ENCODE measurements around the gene DYDC2. TPM values are rescaled to one million over a fixed set of nuclear protein-coding genes. Genes with fewer than 3 reads are reported as not detected.

Gene DYDC2
- total RNA-seq, 1 donor from 2014 or later = not detected

DNA sequence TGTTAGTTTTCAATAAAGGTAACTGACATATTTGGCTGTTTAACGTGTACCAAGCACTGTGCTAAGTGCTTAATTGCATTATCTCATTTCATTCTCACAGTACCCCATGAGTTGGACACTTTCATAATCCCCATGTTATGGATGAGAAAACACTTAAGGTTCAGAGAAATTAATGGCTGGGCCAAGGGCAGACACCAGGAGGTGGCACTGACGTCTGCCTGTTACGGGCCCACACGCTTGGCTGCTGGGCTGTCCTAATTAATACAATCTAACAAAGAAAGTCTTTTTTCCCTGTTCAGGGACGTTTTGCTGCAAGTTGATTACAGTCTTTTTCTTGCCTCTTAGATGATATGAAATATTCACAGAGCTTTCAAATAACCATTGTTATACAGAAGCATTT, 16.1 kb downstream of the DYDC2 start:
- ATAC-seq = no peak

DNA sequence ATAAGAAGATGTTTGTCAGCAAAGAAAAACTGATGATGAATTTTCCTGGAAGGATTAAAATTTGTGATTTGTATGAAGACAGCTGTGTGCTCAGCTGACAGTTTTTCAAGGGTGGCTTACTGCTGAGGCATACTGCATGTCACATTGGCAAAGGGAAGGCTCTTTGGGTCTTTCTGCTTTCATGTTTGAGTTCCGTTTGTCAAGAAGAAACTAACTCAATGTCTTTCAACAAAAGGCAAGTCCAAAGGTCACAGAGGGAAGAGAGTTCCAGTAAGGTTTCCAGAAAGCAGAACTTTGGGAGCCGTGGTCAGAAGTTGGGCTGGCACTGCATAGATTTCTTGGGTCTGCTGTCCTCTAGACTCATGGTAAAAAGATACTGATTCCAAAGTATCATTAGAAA, 16.9 kb downstream of the DYDC2 start:
- ATAC-seq = no peak

DNA sequence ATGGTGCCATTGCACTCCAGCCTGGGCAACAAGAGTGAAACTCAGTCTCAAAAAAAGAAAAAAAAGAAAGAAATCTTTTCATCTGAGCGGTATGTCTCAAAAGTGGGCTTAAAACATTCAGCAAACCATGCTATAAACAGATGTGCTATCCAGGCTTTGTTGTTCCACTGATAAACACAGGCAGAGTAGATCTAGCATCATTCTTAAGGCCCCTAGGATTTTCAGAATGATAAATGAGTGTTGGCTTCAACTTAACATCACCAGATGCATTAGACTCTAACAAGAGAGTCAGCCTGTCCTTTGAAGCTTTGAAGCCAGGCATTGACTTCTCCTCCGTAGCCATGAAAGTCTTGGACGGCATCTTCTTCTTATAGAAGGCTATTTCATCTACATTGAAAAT, 23.1 kb downstream of the DYDC2 start:
- no peak for ATAC-seq

- ATAC-seq = no peak
Measured at GRCh38 chr10:80380185-80380584, 23.6 kb downstream of the DYDC2 start.

GRCh38 chr10:80382989-80383388, 26.4 kb downstream of the DYDC2 start:
- no peak for ATAC-seq

DNA sequence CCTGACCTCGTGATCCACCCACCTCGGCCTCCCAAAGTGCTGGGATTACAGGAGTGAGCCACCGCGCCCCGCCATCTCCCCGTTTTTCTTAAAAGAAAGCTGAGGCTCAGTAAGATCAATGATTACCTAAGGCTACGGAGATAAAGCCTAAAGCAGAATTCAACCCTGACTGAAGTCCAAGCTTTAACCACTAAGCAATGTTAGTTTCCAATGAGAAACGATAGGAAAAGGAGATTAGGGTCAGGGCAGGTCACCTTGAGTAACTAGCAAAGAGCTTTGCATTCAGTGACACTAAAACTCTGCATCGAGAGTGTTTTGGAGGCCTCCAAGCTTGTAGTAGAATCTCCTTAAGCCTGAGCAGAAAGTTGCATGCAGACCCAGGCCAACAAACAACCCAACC, 34.2 kb downstream of the DYDC2 start:
- ATAC-seq = no peak

- no peak for ATAC-seq
Measured at GRCh38 chr10:80392250-80392649, 35.7 kb downstream of the DYDC2 start.

GRCh38 chr10:80394358-80394916, 37.9 kb downstream of the DYDC2 start:
- peak; percentile 82 for ATAC-seq

GRCh38 chr10:80397014-80397413, 40.4 kb downstream of the DYDC2 start:
- no peak for ATAC-seq

GRCh38 chr10:80400136-80400804, 43.7 kb downstream of the DYDC2 start:
- no peak for ATAC-seq

DNA sequence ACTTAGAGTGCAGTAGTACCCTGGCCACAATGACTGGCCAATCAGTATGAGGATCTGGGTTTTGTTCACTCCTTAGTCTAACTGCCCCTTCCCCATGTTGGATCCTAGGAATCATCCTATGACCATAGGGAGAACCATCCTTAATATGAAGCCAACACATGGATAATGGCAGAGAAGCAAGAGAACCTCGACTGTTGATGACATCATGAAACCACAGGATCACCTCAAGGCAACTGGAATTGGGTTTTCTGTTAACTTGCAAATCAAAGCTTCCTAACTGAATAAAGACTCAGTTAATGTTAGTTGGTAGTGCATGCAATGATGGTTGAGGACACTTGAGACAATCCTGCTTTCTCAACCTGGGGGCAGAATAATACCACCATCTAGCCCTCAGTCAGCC, 48.5 kb downstream of the DYDC2 start:
- no peak for ATAC-seq

GRCh38 chr10:80405626-80406025, 49.0 kb downstream of the DYDC2 start:
- no peak for ATAC-seq

DNA sequence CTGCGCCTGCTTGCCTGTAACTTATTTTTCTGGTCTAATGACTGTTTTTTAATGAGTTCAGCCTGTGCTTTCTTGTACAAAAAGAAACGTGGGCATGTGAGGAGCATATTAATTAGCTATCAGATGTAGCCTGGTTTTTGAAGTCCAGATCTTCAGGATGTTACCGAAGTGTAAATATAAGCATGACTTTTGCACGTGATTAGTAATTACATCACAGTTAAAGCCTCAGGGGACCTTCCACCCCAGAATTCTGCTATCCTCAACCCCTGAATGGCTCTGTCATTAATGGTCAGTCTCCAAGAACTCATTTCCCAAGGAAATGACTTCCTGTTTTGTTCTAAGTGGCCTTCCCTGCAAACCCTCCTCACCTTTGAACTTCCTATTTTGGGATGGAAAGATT, 49.6 kb downstream of the DYDC2 start:
- no peak for ATAC-seq

GRCh38 chr10:80407812-80408241, 51.2 kb downstream of the DYDC2 start:
- ATAC-seq = peak; percentile 56

DNA sequence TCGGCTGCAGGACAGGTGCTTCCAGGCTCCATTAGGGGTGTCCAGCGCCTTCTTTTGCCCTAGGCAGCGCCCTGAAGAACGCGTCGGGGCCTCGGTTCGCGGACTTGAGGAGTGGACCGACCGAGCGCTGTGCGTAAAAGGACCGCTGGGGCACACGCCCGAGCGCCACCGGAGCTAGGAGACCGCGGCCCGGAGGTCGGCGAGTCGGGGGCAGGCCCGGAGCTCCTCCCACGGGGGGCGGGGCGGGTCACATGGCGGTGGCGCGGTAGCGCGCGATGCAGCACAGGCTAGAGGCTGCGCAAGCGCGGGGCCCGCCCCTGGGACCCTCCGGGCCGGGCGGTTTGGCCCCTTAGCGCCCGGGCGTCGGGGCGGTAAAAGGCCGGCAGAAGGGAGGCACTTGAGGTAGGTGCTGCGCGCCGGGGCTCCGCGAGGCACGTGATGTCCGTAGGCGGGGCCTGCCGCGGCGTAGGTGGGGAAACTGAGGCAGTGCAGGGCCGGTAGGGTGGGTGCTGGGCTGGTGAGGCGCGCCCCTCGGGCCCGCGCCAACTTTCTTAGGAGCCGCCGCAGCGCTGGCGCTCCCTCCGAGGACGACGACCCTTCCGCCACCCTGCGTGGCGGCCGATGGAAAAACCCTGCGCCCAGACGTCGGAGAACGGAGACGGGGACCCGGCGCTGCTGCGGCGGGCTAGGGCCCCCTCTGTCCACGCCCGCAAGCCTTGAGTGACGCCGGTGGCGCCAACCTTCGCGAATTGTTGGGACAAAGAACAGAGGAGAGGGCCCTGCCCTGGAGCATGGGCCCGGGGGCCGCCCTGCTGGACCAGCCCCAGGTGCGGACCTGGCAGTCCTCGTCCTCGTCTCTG, 51.9 kb downstream of the DYDC2 start, which contains the start of gene PRXL2A:
Gene PRXL2A (plus strand): TSS at position 310 of the 860 bp plus-strand sequence. CDS start 11,917 bp downstream, outside the sequence.
- ATAC-seq = peak; percentile 83

DNA sequence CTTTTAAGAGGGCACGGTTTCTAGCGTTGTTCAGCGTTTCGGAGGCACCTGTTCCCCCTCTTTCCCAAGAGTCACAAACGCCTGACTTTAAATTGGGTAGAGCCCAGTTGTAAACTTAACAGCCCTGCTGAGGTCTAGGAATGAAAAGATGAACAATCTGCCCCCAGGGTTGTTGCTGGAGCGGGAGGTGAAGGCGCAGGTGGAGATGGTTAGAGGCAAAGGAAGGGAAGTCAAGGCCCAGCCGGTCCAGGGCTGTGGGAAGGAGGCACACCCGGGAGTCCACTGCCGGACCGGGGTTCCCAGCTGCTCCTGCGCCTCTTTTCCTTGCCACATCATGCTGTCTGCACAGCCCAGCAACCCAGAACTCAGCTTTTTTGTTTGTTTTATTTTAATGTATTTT, 52.5 kb downstream of the DYDC2 start:
- no peak for ATAC-seq

- no peak for ATAC-seq
Measured at GRCh38 chr10:80410122-80410521, 53.5 kb downstream of the DYDC2 start.

GRCh38 chr10:80410578-80411145, 54.1 kb downstream of the DYDC2 start:
- ATAC-seq = no peak

- no peak for ATAC-seq
Measured at GRCh38 chr10:80411267-80411668, 54.7 kb downstream of the DYDC2 start.

- peak; percentile 49 for ATAC-seq
Measured at GRCh38 chr10:80411681-80412220, 55.2 kb downstream of the DYDC2 start.

- ATAC-seq = no peak
Measured at GRCh38 chr10:80412486-80412885, 55.9 kb downstream of the DYDC2 start.

GRCh38 chr10:80413271-80413996, 56.9 kb downstream of the DYDC2 start:
- ATAC-seq = peak; percentile 90

Measured in esophagus mucosa (tissue), 1 donor.